Panc1 (cell line): Measurements from ENCODE around the gene C9. TPM values are rescaled to one million over a fixed set of nuclear protein-coding genes. Genes with fewer than 3 reads are reported as not detected.

Source experiments
- ATAC-seq: fragments of 200-7000 bp; cut with Tn5 transposase; 2 replicates; pipeline ENCODE4 v1.9.1; 2020; ENCODE audit warnings: mild to moderate bottlenecking, moderate library complexity
- BruUV-seq: library from RNA; stranded (reverse); fragments of 400-500 nt; replicated peaks from 2 replicates; lab custom pipeline; 2021; lab: Mats Ljungman, UMichigan
- CTCF ChIA-PET: fragments of 300-600 bp; sonication (Branson Sonifier 250); formaldehyde crosslinking; loops from one replicate; lab custom pipeline; 2022; ENCODE audit warnings: antibody characterized with exemption; lab: Charles Lee
- POLR2A ChIA-PET: fragments of 300-600 bp; sonication (Branson Sonifier 250); formaldehyde crosslinking; loops from one replicate; lab custom pipeline; 2022; ENCODE audit warnings: antibody characterized with exemption; lab: Charles Lee
- DNase-seq: peaks from one replicate; pipeline ENCODE4 v3.0.0-alpha.2; 2010; ENCODE audit warnings: low read depth, low spot score
- H3K27ac ChIP-seq: 2 replicates; pipeline ENCODE4 v1.5.1; 2011; ENCODE audit warnings: mild to moderate bottlenecking, low read length, inconsistent platforms
- H3K27me3 ChIP-seq: fragments of 200-500 bp; sonication (Bioruptor generic); 2 replicates; pipeline ENCODE4 v1.6.0; 2014; ENCODE audit warnings: low read length, inconsistent platforms; ENCODE audit not compliant: control insufficient read depth, insufficient read depth
- H3K36me3 ChIP-seq: fragments of 200-500 bp; sonication (Bioruptor generic); 2 replicates; pipeline ENCODE4 v1.5.1; 2014; ENCODE audit warnings: inconsistent platforms, mild to moderate bottlenecking, low read length, moderate library complexity; ENCODE audit not compliant: control insufficient read depth, insufficient read depth
- H3K4me1 ChIP-seq: 2 replicates; pipeline ENCODE4 v1.5.1; 2011; ENCODE audit warnings: inconsistent platforms, mild to moderate bottlenecking, low read length, moderate library complexity; ENCODE audit not compliant: control insufficient read depth, insufficient read depth
- H3K4me3 ChIP-seq, 2 experiments: 2 replicates each; pipeline ENCODE4 v1.5.1; 2011 to 2012; ENCODE audit warnings: low read depth in 2 of 2, low read length in 2 of 2, mild to moderate bottlenecking in 2 of 2, inconsistent platforms in 1 of 2, moderate library complexity in 1 of 2
- H3K9me3 ChIP-seq: fragments of 200-500 bp; sonication (Bioruptor generic); 2 replicates; pipeline ENCODE4 v1.5.1; 2014; ENCODE audit warnings: low read depth, mild to moderate bottlenecking, inconsistent platforms, low read length, moderate library complexity; ENCODE audit not compliant: control insufficient read depth, insufficient read depth
- CTCF ChIP-seq: fragments of 450-650 bp; IDR thresholded peaks from 2 replicates; pipeline ENCODE4 v1.5.1; 2017; ENCODE audit warnings: mild to moderate bottlenecking
- POLR2AphosphoS5 ChIP-seq: IDR thresholded peaks from 2 replicates; pipeline ENCODE4 v1.6.1; 2012; ENCODE audit warnings: mild to moderate bottlenecking, low read depth, low read length, moderate library complexity
- REST ChIP-seq, 2 experiments: IDR thresholded peaks; 2 replicates each; pipeline ENCODE4 v1.6.1; 2011 to 2012; ENCODE audit warnings: low read depth in 2 of 2, control low read depth in 1 of 2, low read length in 1 of 2, mild to moderate bottlenecking in 1 of 2, moderate library complexity in 1 of 2; ENCODE audit not compliant: insufficient read depth in 1 of 2
- SIN3A ChIP-seq: IDR thresholded peaks from 2 replicates; pipeline ENCODE4 v1.6.1; 2012; ENCODE audit warnings: low read depth, mild to moderate bottlenecking, low read length, moderate library complexity, borderline replicate concordance; ENCODE audit not compliant: insufficient read depth
- TCF7L2 ChIP-seq: IDR thresholded peaks from 2 replicates; pipeline ENCODE4 v1.6.1; 2011; ENCODE audit warnings: mild to moderate bottlenecking, low read depth, low read length, inconsistent platforms
- in situ Hi-C: cut with HindIII; loops from 2 replicates; pipeline ENCODE4 v1.10.0; 2016; ENCODE audit warnings: low sequenced_read_pairs, low pct_unique_long_range_greater_than_20kb
- intact Hi-C: fragments of 100-400 bp; cut with micrococcal nuclease; formaldehyde crosslinking; loops from one replicate; pipeline ENCODE4 v1.10.0; 2022; ENCODE audit not compliant: unreplicated experiment
- total RNA-seq: library from RNA; stranded (reverse); gene quantifications from one replicate; pipeline ENCODE4 v1.2.1, GENCODE V29; 2021; ENCODE audit not compliant: unreplicated experiment

The C9 gene
- total RNA-seq, 1 experiment from 2014 or later = 0.05 TPM

- no peaks in the 10 kb centered on the region for H3K27me3 ChIP-seq
- no peak for DNase-seq
- no peaks in the 10 kb centered on the region for H3K9me3 ChIP-seq
- H3K36me3 ChIP-seq = no peaks in the 10 kb centered on the region
- no TSS peak for BruUV-seq
- no peaks in the 10 kb centered on the region for H3K4me1 ChIP-seq
- ATAC-seq = no peak
- H3K27ac ChIP-seq = no peak overlapping the region
- TF ChIP-seq CTCF (no peak), SIN3A (no peak), TCF7L2 (no peak), REST (IDR thresholded peaks at IDR 0.05; ENCODE audit: insufficient read depth in 1 of 2, low read depth in 2 of 2, low read length in 1 of 2) (no peak), POLR2AphosphoS5 (no peak)
- ChIA-PET CTCF (no interaction called here), POLR2A (no interaction called here)
- intact Hi-C loops = no loop called here
- no peak overlapping the region for H3K4me3 ChIP-seq
- in situ Hi-C loops = no loop called here
These were observed 21.8 kb downstream of the C9 start for GRCh38 chr5:39342460-39342859.

- H3K27ac ChIP-seq = no peak overlapping the region
- intact Hi-C loops = no loop called here
- no peaks in the 10 kb centered on the region for H3K9me3 ChIP-seq
- POLR2A ChIA-PET = no interaction called here
- no peaks in the 10 kb centered on the region for H3K4me1 ChIP-seq
- no peak for TF ChIP-seq POLR2AphosphoS5
- TF ChIP-seq TCF7L2 = no peak
- no peak for TF ChIP-seq SIN3A
- no peak for TF ChIP-seq CTCF
- no peak for TF ChIP-seq REST (IDR thresholded peaks at IDR 0.05; ENCODE audit: insufficient read depth in 1 of 2, low read depth in 2 of 2, low read length in 1 of 2)
- CTCF ChIA-PET = no interaction called here
- in situ Hi-C loops = no loop called here
- no peak for DNase-seq
- H3K36me3 ChIP-seq = no peaks in the 10 kb centered on the region
- BruUV-seq = no TSS peak
- no peak overlapping the region for H3K4me3 ChIP-seq
- ATAC-seq = no peak
- no peaks in the 10 kb centered on the region for H3K27me3 ChIP-seq
These were observed 22.4 kb downstream of the C9 start for GRCh38 chr5:39341896-39342295.
